Dendritic cell treated with granulocyte-macrophage colony-stimulating factor and Interleukin-4, amounts not matched to agents 40 ng/mL and 50 ng/mL, for 4 days (primary cell): ENCODE results near the gene PCBD1.

Experiments used
- H3K27ac Mint-ChIP-seq: one replicate; pipeline ENCODE4 v1.8.0; 2022; ENCODE audit warnings: mild to moderate bottlenecking, mixed read lengths
- H3K27me3 Mint-ChIP-seq: one replicate; pipeline ENCODE4 v1.8.0; 2022; ENCODE audit warnings: mild to moderate bottlenecking, mixed read lengths
- H3K36me3 Mint-ChIP-seq: one replicate; pipeline ENCODE4 v1.8.0; 2022; ENCODE audit warnings: low read depth, mixed read lengths
- H3K4me1 Mint-ChIP-seq: one replicate; pipeline ENCODE4 v1.8.0; 2022; ENCODE audit warnings: low read depth, mixed read lengths
- H3K4me3 Mint-ChIP-seq: one replicate; pipeline ENCODE4 v1.8.0; 2022; ENCODE audit warnings: mild to moderate bottlenecking, moderate library complexity, mixed read lengths
- H3K9me3 Mint-ChIP-seq: one replicate; pipeline ENCODE4 v1.8.0; 2022; ENCODE audit warnings: mixed read lengths
- intact Hi-C: fragments of 100-400 bp; cut with micrococcal nuclease; formaldehyde crosslinking; loops from one replicate; pipeline ENCODE4 v1.15.0; 2022

PCBD1 gene

DNA sequence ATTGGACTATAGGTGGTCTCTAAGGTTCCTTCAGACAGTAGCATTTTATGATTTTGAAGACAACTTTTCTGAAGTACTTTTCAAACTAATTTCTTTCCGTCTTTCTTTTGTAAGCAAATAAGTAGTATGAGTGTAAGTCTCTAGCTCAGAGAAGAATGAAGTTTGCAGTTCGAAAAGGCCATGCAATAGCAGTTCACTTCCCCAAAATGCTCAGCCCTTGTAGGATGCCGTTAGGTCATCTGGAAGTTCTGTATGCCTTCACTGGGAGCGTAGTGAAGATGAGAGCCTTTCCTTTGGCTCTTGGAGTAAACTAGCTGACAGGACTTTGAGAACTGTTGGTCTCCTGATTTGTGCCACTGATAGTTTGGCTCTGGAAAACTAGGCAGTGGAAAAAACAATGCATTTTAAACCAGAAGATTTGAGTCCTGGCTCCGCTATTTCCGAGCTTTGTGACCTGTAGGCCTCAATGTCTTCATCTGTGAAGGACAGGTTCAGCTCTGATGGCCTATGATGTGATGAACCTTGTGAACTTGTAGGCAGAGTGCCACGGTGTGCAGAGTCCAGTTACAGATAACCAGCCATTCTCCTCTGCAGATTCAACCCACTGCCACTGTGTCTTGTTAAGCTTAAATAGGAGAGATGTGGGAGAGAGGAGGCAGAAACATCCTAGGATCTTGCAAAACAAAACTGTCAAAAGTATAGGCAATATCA is 53.8 kb downstream of the PCBD1 start:
- Mint-ChIP-seq H3K9me3 (no peaks in the 10 kb centered on the region), H3K27ac (peak overlapping the region; percentile 88), H3K27me3 (no peaks in the 10 kb centered on the region), H3K36me3 (peaks cover 68% of the 10 kb centered on the region), H3K4me3 (peak overlapping the region; percentile 23), H3K4me1 (peaks cover 84% of the 10 kb centered on the region)
- intact Hi-C loops, result no loop called here

DNA sequence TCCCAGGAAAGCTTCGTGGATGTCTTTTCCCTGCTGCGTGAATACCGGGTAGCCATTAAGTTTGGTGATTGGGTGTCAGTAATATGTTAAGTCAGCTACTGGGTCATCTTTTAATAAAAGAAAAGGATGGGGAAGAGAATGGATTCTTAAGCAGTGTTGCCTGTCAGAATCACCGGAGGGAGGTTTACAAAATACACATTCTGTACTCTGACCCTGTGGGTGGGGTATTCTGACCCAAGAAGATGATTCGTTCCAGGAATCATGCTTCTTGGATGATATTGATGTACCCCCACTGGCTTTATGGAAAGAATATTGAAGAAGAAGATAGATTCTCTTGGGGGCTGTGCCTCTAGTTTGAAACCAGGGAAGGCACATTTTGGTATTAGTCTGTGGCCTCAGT is 54.3 kb downstream of the PCBD1 start:
- no peaks in the 10 kb centered on the region for H3K9me3 Mint-ChIP-seq
- H3K36me3 Mint-ChIP-seq, result peaks cover 68% of the 10 kb centered on the region
- H3K4me3 Mint-ChIP-seq, result peak overlapping the region; percentile 23
- H3K4me1 Mint-ChIP-seq, result peaks cover 89% of the 10 kb centered on the region
- peak overlapping the region; percentile 88 for H3K27ac Mint-ChIP-seq
- intact Hi-C loops, result no loop called here
- no peaks in the 10 kb centered on the region for H3K27me3 Mint-ChIP-seq

DNA sequence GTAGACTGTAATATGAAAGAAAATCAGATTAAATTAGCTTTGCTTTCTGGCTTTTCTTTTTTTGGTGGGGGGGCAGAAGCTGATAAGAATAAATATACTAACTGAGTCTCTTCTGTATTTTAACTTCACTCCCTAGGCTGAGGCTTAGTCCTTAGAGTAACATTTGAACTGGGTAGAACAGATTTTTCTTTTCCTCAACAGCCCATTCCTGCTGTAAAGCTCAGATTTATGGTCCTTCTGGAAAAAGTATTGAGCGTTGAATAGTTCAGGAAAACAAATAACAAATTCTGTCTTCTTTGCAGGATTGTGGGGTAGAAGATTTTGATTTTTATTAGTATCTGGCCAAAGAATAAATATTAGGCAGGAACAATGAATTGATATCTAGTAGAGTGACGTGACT is 54.8 kb downstream of the PCBD1 start:
- intact Hi-C loops, result loop anchor here (2.0 kb wide), 2 partner anchors 17 to 33 kb away; no protein-coding TSS in a partner anchor
- peak overlapping the region; percentile 88 for H3K27ac Mint-ChIP-seq
- peaks cover 71% of the 10 kb centered on the region for H3K36me3 Mint-ChIP-seq
- no peaks in the 10 kb centered on the region for H3K27me3 Mint-ChIP-seq
- H3K4me3 Mint-ChIP-seq, result peak overlapping the region; percentile 30
- no peaks in the 10 kb centered on the region for H3K9me3 Mint-ChIP-seq
- peaks cover 89% of the 10 kb centered on the region for H3K4me1 Mint-ChIP-seq
